B cell (primary cell): ENCODE results near the gene RAMP2. TPM values are rescaled to one million over a fixed set of nuclear protein-coding genes. Genes with fewer than 3 reads are reported as not detected.

ENCODE experiments used
- ATAC-seq: fragments of 200-7000 bp; cut with Tn5 transposase; one replicate; pipeline ENCODE4 v1.10.0; 2021; ENCODE audit warnings: low read depth, mild to moderate bottlenecking, moderate number of reproducible peaks, moderate library complexity
- CTCF ChIA-PET: fragments of 350-600 bp; sonication (Branson Sonifier 250); formaldehyde crosslinking; loops from one replicate; lab custom pipeline; 2021; ENCODE audit warnings: antibody characterized with exemption, inconsistent platforms; lab: Charles Lee
- POLR2A ChIA-PET: fragments of 350-600 bp; sonication (Branson Sonifier 250); formaldehyde crosslinking; loops from one replicate; lab custom pipeline; 2021; ENCODE audit warnings: antibody characterized with exemption; lab: Charles Lee
- DNase-seq: peaks from one replicate; pipeline ENCODE4 v3.0.0; 2013
- H2AFZ ChIP-seq: 2 replicates; pipeline ENCODE4 v1.6.1; 2012; ENCODE audit warnings: mild to moderate bottlenecking, low read depth, low read length; ENCODE audit not compliant: insufficient read depth, poor library complexity, severe bottlenecking
- H3K27ac ChIP-seq, 2 donors: 1 replicate in 1 of 2; 2 replicates in 1 of 2; pipeline ENCODE4 v1.5.1; 2012 to 2013; ENCODE audit warnings: low read length in 2 of 2, mild to moderate bottlenecking in 2 of 2, moderate library complexity in 1 of 2
- H3K27me3 ChIP-seq, 4 experiments: fragments of 200-600 bp in 1 of 4; sonication (generic) in 1 of 4; replicated peaks in 1 of 4; 1 replicate in 2 of 4; 2 replicates in 2 of 4; pipeline versions ENCODE4 v1.6.1 to v1.7.0; 2013 to 2016; ENCODE audit warnings: low read length in 3 of 4, mild to moderate bottlenecking in 2 of 4, mixed read lengths in 1 of 4, moderate library complexity in 1 of 4; ENCODE audit not compliant: insufficient read depth in 4 of 4, control insufficient read depth in 3 of 4; ENCODE audit errors: control extremely low read depth in 1 of 4
- H3K36me3 ChIP-seq, 2 experiments: replicated peaks in 1 of 2; 1 replicate in 1 of 2; 2 replicates in 1 of 2; pipeline versions ENCODE4 v1.6.1 to v1.7.1; 2013; ENCODE audit warnings: low read length in 1 of 2; ENCODE audit not compliant: insufficient read depth in 2 of 2, control insufficient read depth in 1 of 2; ENCODE audit errors: control extremely low read depth in 1 of 2, extremely low read depth in 1 of 2
- H3K4me1 ChIP-seq, 2 donors: fragments of 200-600 bp in 1 of 2; sonication (generic) in 1 of 2; 1 replicate in 1 of 2; 2 replicates in 1 of 2; pipeline versions ENCODE4 v1.5.1 to v1.6.1; 2013 to 2017; ENCODE audit warnings: low read length in 2 of 2; ENCODE audit not compliant: control insufficient read depth in 2 of 2, insufficient read depth in 2 of 2
- H3K4me2 ChIP-seq: replicated peaks from 2 replicates; pipeline ENCODE3; 2012; ENCODE audit warnings: mild to moderate bottlenecking, low read depth, low read length; ENCODE audit not compliant: poor library complexity, severe bottlenecking
- H3K4me3 ChIP-seq, 5 experiments: fragments of 200-600 bp in 1 of 5; sonication (generic) in 1 of 5; 1 replicate in 3 of 5; 2 replicates in 2 of 5; pipeline versions ENCODE4 v1.5.1 to v1.7.0; 2011 to 2016; ENCODE audit warnings: low read length in 4 of 5, mild to moderate bottlenecking in 4 of 5, low read depth in 2 of 5, control low read depth in 1 of 5, moderate library complexity in 1 of 5; ENCODE audit not compliant: insufficient read depth in 1 of 5; ENCODE audit errors: control extremely low read depth in 1 of 5, extremely low read depth in 1 of 5
- H3K79me2 ChIP-seq: fragments of 200-600 bp; sonication (generic); one replicate; pipeline ENCODE4 v1.6.0; 2016; ENCODE audit warnings: low read length; ENCODE audit not compliant: control insufficient read depth, insufficient read depth
- H3K9ac ChIP-seq: fragments of 200-600 bp; sonication (generic); 2 replicates; pipeline ENCODE4 v1.6.1; 2017; ENCODE audit warnings: mild to moderate bottlenecking, low read length, moderate library complexity
- H3K9me3 ChIP-seq, 3 donors: one replicate each; pipeline versions ENCODE4 v1.6.1 to v1.7.1; 2013; ENCODE audit warnings: low read length in 2 of 3; ENCODE audit not compliant: control insufficient read depth in 2 of 3, insufficient read depth in 1 of 3; ENCODE audit errors: control extremely low read depth in 1 of 3
- H4K20me1 ChIP-seq: 2 replicates; pipeline ENCODE4 v1.6.0; 2012; ENCODE audit warnings: mild to moderate bottlenecking, low read length; ENCODE audit not compliant: insufficient read depth, control insufficient read depth, poor library complexity, severe bottlenecking
- H3K27ac Mint-ChIP-seq: one replicate; pipeline ENCODE4 v1.8.0; 2021; ENCODE audit warnings: mixed read lengths
- H3K27me3 Mint-ChIP-seq: one replicate; pipeline ENCODE4 v1.8.0; 2021; ENCODE audit warnings: mixed read lengths
- H3K4me1 Mint-ChIP-seq: one replicate; pipeline ENCODE4 v1.8.0; 2021; ENCODE audit warnings: mixed read lengths
- H3K4me3 Mint-ChIP-seq: one replicate; pipeline ENCODE4 v1.8.0; 2021; ENCODE audit warnings: mixed read lengths
- H3K9me3 Mint-ChIP-seq: one replicate; pipeline ENCODE4 v1.8.0; 2022; ENCODE audit warnings: mixed read lengths; ENCODE audit not compliant: insufficient read depth
- CTCF ChIP-seq: fragments of 200-600 bp; IDR thresholded peaks from one replicate; pipeline ENCODE4 v1.8.0; 2022; ENCODE audit warnings: antibody characterized with exemption, mild to moderate bottlenecking
- EZH2 ChIP-seq: IDR thresholded peaks from 2 replicates; pipeline ENCODE4 v1.6.1; 2012; ENCODE audit warnings: borderline replicate concordance, low read depth, mild to moderate bottlenecking, moderate library complexity, low read length; ENCODE audit not compliant: insufficient read depth, poor library complexity, severe bottlenecking
- WGBS: methylation state at CpG from one replicate; pipeline ENCODE4 v1.1.5; 2013; ENCODE audit warnings: missing lambda C conversion rate; ENCODE audit not compliant: insufficient coverage; 5-methylcytosine and 5-hydroxymethylcytosine counted together
- intact Hi-C: fragments of 100-400 bp; cut with micrococcal nuclease; formaldehyde crosslinking; loops from one replicate; pipeline ENCODE4 v1.10.0; 2022
- polyA plus RNA-seq: library from polyadenylated mRNA; depleted of rRNA; stranded (reverse); fragments of >200 nt; gene quantifications from 2 replicates; pipeline ENCODE4 v1.2.3, GENCODE V29; 2012
- total RNA-seq, 2 donors: library from RNA; stranded (reverse); fragments of 120-200 nt in 1 of 2; gene quantifications; 1 replicate in 1 of 2; 2 replicates in 1 of 2; pipeline versions ENCODE4 v1.2.3 to v1.2.4, GENCODE V29; 2013 to 2022

The RAMP2 gene
- total and polyA plus RNA-seq, 2 donors (not counting 1 experiment from before 2014, with no cell fraction given), result not detected

- CTCF ChIA-PET, result interaction anchor here (1.2 to 1.4 kb wide), 3 partner anchors 12 to 16 kb away, joined by 4 to 6 read pairs (median 5); partner anchors contain the start of gene RAMP2
- intact Hi-C loops, result loop anchor here (10.0 kb wide), 1 partner anchor 736 kb away; the partner anchor contains the start of gene DHX8
- H3K9ac ChIP-seq, result no peak overlapping the region
- peaks cover 10% of the 10 kb centered on the region for H3K4me1 Mint-ChIP-seq
- WGBS, result 94% methylated on average over 11 of the region's 11 CpGs
- no peaks in the 10 kb centered on the region for H3K36me3 ChIP-seq
- H3K9me3 ChIP-seq, result no peaks in the 10 kb centered on the region
- peaks cover 0 to 19% (median 3%) of the 10 kb centered on the region in 4 experiments for H3K27me3 ChIP-seq
- H3K9me3 Mint-ChIP-seq, result no peaks in the 10 kb centered on the region
- POLR2A ChIA-PET, result no interaction called here
- DNase-seq (no peak), ATAC-seq (no peak)
- no peak overlapping the region for H3K27ac ChIP-seq
- H3K27me3 Mint-ChIP-seq, result peaks cover 27% of the 10 kb centered on the region
- H3K4me3 ChIP-seq, result no peak overlapping the region
- TF ChIP-seq EZH2 (no peak), CTCF (no peak)
- no peak overlapping the region for H2AFZ ChIP-seq
- H3K4me3 Mint-ChIP-seq, result no peak overlapping the region
- no peaks in the 10 kb centered on the region for H4K20me1 ChIP-seq
- H3K4me1 ChIP-seq, result peaks cover 7 to 10% of the 10 kb centered on the region in 2 donors
- H3K79me2 ChIP-seq, result peaks cover 11% of the 10 kb centered on the region
- no peak overlapping the region for H3K4me2 ChIP-seq
- no peak overlapping the region for H3K27ac Mint-ChIP-seq
Measured at GRCh38 chr17:42748908-42749798, 11.9 kb upstream of the RAMP2 start.
